DMS53 (cell line): Measurements from ENCODE around the gene OGFOD2.

Experiments used
- DNase-seq: peaks from one replicate; lab custom pipeline; 2025; lab: John Stamatoyannopoulos, UW

OGFOD2 gene

GRCh38 chr12:122951979-122952892 is 22.8 kb upstream of the OGFOD2 start:
- peak; percentile 84 for DNase-seq

DNA sequence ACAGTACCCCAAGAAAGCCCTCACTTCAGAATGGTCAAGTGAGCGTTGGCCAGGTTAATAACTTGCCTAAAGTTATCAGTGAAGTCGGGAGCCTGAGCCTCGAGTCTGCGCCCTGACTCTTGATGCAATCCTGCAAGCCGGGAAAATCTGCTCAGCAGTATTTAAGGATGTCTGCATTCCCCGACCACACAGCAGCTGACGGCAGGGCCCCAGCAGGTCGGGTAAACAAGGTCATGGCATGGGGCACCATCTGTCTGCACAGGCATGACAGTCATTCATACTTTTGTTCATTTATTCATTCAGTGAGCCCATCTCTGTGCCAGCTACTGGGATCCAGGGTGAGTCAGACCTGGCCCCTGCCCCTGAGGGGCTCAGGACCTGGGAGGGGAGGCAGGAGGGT is 19.9 kb upstream of the OGFOD2 start:
- no peak for DNase-seq

- no peak for DNase-seq
Measured at GRCh38 chr12:122956035-122956434, 19.0 kb upstream of the OGFOD2 start.

DNA sequence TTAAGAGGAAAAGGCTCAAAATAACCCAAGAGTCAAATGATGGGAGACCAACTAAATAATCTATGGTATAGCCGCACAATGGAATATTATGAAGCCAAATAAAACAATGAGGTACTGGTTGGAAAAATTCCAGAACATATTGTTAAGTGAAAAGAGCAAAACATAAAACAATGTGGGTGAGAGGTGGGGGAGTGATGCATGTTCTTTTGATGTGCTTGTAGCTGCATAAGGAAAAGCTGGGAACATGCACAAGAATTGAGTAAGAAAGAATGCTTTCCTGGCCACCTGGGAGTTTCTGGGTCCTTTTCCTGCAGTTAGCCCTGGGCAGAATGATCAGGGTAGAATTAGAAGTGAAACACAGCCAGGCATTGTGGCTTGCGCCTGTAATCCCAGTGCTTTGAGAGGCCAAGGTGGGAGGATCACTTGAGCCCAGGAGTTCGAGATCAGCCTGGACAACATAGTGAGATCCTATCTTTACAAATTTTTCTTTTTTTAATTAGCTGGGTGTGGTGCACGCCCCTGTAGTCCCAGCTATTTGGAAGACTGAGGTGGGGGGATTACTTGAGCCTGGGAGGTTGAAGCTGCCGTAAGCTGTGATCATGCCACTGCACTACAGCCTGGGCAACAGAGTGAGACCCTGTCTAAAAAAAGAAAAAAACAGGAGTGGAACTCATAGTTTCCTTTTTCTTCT is 16.7 kb upstream of the OGFOD2 start:
- DNase-seq = no peak

GRCh38 chr12:122959566-122960192 is 15.4 kb upstream of the OGFOD2 start:
- DNase-seq = no peak

DNA sequence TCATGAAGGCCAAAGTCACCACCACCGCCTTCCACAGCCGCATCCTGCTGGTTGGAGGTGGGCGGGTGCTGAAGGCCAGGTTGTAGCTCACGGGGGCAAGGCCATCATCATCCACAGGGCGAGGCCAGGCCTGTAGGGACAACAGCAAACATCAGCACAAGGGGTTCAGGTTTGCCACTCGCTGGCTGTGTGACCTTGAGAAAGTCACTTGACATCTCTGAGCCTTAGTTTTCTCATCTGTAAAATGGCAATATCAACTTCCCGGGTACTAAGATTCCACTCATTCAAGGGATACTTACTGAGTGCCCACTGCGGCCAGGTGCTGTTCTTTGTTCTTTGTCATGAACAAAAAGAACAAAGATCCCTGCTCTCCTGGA is 14.9 kb upstream of the OGFOD2 start:
- DNase-seq = no peak

DNA sequence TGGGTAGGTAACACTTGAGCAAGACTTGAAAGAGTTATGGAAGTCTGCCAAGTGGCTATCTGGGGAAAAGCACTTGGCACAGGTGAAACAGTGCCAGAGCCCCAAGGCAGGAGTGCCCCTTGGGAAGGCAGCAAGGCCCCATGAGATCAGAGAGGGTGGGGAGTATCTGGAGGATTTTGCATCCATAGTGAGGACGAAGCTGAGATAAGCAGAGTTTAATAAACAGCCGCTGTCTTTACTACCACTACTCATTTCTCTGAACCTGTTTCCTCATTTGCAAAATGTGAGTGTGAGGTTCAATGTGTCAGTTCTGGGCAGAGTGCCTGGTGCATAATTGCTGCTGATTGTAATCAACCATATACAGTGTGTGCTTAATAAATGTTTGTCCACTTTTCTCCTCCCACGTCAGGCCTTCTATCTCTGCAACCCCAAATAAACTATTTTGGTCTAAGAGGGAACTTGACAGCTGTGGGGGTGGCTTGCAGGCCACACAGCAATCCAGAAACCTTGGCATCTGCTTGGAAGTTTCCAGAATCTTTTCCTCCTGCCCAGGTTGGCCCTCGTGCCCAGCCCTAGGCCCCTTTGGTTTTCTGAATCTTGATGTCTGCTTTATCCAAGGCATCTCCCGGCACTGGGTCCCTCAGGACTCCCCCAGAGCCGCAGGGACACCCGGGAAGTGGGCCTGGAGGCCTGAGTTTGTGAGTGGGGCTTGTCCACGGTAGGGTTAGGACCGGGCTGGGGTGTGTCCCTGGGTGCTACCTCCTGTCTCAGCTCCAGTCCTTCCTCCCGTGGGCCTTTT is 13.3 kb upstream of the OGFOD2 start:
- DNase-seq = no peak

GRCh38 chr12:122963941-122964265 is 11.1 kb upstream of the OGFOD2 start:
- DNase-seq = no peak

DNA sequence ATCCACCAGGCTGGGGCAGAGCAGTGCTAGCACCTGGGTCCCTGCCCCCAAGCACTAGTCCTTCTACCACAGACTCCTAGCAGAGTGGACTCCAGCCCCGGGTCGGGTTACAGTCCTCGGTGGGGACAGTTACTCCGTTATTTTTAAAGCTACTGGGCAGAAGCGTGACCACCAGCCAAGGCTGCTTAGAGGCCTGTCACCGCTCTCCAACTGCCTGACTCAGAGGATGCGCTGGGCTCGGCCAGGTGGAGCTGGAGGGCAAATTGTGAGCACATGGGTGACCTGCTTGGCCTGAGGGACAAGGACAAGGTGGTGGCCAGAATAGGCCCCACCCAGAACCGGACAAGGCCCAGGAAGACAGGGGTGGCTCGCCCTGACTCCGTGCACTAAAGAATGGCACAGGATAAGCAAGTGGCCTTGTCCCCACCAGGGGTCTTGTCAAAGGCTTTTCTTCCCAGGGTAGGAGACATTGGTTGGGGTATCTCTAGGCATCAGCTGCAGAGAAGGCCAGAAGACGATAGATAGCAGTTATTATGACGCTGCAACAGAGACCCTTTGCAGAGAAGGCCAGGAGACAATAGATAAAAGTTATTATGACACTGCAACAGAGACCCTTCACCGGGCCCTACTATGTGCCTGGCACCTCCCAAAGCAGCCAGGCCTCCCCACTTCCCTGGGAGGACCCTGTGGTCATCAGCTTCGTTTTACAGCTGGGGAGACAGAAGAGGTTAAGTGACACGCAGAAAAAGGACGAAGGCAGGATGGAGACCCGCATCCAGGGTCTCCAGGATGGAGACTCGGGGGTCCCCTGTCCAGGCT is 10.4 kb upstream of the OGFOD2 start:
- no peak for DNase-seq

- peak; percentile 42 for DNase-seq
Measured at GRCh38 chr12:122965321-122965751, 9.7 kb upstream of the OGFOD2 start.

DNA sequence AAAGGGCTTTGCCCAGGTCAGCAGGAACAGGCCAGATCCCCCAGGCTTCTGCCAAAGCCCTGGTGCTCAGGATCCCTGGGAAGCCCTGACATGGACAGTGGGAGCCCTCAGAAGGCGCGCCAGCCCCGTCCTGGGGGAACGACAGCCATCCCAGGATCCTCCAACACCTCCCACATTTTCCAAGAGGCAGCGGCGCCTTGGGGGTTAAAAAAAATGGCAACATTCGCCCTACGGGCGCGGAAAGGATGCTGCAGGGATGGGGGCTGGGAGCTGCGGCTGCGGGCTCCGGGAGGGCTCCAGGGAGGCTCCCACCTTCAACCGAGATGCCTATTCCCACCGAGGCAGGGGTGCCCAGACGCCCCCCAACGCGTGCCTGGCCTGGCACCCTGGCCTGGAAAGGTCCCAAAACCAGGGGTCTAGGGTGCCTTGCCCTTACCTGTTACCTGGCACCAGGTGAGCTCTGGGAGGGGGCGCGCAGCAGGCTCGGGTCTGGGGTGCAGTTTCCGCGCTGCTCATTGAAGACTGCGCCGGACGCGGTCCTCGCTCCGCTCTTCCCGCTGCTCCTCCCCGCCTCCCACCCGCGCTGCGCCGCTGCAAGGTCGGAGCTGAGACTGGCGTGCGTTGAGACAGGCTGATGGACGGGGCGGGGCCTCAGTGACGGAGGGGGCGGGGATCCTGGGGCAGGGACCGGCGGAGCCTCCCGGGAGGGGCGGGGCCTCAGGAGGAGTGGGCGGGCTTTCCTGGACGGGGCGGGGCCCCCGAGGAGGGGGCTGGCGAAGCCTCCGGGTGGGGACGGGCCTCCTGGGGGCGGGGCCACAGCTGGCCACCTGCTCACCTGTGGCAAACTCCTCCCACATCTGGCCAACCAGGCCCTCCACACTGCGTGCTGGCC is 8.9 kb upstream of the OGFOD2 start, which contains the start of gene ABCB9:
Gene ABCB9 (minus strand): TSS at position 613 of the 892 bp plus-strand sequence. CDS start 6,228 bp downstream, outside the sequence.
- peak; percentile 100 for DNase-seq

GRCh38 chr12:122966743-122967550 is 8.1 kb upstream of the OGFOD2 start:
- DNase-seq = no peak

DNA sequence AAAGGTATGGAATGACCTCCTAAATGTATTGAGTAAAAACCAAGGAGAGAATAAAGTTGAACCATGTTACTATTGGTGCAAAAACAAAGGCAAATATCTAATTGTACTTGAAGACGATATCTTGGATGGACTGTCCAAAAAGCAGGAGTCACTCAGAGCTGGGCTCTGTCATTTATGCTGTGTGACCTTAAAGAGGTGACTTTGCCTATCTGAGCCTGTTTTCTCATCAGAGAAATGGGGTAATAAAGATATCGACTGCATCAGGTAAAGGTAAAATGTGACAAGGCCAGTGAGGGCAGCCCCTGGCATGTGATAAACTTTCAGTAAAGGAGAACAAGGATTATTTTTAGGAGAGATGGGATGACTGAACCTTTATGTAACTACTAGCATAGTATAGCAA is 6.9 kb upstream of the OGFOD2 start:
- no peak for DNase-seq

DNA sequence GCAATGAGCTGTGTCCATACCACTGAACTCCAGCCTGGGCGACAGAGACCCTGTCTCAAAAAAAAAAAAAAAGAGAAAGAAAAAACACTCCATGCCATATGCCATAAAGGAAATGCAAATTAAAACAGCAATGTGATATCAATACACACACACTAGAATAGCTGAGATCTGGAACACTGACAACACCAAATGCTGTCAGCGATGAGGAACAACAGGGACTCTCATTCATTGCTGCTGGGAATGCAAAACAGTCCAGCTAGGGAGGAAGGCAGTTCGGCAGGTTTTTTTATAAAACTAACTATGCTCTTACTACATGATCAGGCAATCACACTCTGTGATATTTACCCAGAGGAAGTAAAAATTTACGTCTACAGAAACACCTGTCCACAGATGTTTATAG is 5.4 kb upstream of the OGFOD2 start:
- DNase-seq = peak; percentile 41

DNA sequence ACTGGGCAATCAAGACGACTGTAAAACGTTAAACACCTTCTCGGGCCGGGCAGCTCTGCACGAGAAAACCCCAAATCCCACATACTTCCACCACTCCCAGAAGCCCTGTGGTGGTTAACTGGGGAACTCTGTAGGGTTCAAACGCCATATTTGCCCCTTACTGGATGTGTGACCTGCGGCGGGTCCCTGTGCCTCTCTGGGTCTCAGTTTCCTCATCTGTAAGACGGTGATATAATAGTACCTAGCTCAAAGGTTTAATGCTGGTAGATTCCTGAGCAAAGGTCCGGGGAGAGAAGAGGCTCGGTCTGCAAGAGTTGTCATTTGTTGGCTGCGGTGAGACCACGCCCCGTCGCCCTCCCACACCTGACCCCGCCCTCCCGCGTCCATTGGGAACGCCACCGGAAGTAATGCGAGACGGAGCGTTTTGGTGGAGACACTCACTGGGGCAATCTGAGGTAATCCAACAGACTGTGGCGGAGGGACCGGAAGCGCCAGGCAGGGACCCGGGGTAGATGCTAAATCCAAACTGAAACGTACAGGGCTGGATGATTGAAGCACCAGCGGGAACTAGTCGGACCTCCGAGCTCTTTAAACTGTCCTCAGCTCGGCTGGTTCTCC is 661 bp upstream of the OGFOD2 start:
- peak; percentile 99 for DNase-seq

GRCh38 chr12:122975790-122976647 is 975 bp downstream of the OGFOD2 start:
- DNase-seq = peak; percentile 57

- no peak for DNase-seq
Measured at GRCh38 chr12:122976648-122976975, 1.6 kb downstream of the OGFOD2 start.

DNA sequence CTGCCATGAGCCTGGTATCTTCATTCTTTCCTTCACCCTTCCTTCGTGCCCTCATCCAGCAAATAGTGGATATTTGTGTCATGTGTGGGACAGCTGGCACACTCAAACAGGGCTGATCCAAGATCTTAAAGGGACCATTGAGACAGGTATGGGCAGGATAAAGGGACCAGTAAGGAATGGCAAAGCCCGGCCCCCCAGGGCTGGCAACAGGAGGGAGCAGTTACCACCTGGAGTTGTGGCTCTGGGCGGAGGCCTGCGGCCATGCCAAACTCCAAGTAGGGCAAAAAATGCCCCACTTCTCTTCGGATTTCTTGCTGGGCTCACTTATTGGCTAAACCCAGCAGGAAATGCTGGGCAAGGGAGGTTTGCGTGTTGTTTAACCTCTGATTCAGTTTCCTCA is 2.1 kb downstream of the OGFOD2 start:
- no peak for DNase-seq
